Measurements from ENCODE around the gene TP53BP1. TPM values are rescaled to one million over a fixed set of nuclear protein-coding genes. Genes with fewer than 3 reads are reported as not detected.

Gene TP53BP1
- total RNA-seq, 4 donors from 2014 or later = 17.6 to 49.4 (median 29.0) TPM

DNA sequence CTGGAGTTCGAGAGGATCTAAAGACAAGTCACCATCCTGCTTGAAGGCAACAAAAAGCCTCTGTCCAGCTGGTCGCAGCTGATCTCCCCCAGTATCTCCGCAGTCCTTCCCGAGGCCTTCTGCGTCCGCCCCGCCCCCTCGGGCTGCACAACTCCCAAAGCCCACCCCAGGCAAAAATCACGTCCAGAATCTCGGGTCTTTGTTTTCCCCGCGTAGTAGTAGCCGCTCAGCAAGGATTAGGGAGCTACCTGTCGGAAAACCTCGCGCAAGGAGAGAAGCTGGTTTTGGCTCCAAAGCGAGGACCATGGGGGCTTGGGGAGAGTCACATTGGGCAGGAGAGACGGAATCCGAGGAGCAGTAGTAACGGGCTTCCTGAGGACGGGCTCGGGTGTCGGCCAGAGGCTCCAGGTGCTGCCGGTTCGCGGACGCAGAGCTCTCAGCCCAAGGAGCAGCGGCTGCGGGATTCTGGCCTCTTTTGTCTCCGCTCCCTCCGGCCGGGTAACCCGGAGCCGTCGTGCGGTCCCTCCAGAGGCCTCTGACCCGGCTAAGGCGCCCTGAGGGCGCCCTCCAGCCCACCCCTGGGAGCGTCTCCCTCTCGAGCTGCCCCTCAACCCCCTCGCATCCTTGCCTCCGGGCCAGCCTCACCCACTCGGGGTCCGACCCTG lies 122.5 kb downstream of the TP53BP1 start:
- peaks cover 17% of the 10 kb centered on the region for H3K36me3 ChIP-seq
- DNase-seq (ENCODE audit: low spot score in 2 of 2) = peak in 1 of 2 donors; percentile 58
- peak overlapping the region; percentile 84 for H3K4me3 ChIP-seq
- no peaks in the 10 kb centered on the region for H3K9me3 ChIP-seq
- H3K27ac ChIP-seq = peak overlapping the region; percentile 35
- no peak for TF ChIP-seq POLR2A (IDR thresholded peaks at IDR 0.05)
- no peak for TF ChIP-seq EP300 (IDR thresholded peaks at IDR 0.05)
- no peak for TF ChIP-seq POLR2AphosphoS5 (IDR thresholded peaks at IDR 0.05)
- TF ChIP-seq, protein P1, sequence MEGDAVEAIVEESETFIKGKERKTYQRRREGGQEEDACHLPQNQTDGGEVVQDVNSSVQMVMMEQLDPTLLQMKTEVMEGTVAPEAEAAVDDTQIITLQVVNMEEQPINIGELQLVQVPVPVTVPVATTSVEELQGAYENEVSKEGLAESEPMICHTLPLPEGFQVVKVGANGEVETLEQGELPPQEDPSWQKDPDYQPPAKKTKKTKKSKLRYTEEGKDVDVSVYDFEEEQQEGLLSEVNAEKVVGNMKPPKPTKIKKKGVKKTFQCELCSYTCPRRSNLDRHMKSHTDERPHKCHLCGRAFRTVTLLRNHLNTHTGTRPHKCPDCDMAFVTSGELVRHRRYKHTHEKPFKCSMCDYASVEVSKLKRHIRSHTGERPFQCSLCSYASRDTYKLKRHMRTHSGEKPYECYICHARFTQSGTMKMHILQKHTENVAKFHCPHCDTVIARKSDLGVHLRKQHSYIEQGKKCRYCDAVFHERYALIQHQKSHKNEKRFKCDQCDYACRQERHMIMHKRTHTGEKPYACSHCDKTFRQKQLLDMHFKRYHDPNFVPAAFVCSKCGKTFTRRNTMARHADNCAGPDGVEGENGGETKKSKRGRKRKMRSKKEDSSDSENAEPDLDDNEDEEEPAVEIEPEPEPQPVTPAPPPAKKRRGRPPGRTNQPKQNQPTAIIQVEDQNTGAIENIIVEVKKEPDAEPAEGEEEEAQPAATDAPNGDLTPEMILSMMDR (IDR thresholded peaks at IDR 0.05) = no peak
- under 1% methylated on average over 24 of the region's 45 CpGs for WGBS
- H3K27me3 ChIP-seq = no peaks in the 10 kb centered on the region
- H3K4me1 ChIP-seq = peaks cover 38% of the 10 kb centered on the region

- H3K36me3 ChIP-seq = peaks cover 74% of the 10 kb centered on the region
- no peak overlapping the region for H3K4me3 ChIP-seq
- TF ChIP-seq POLR2AphosphoS5 (IDR thresholded peaks at IDR 0.05) = no peak
- TF ChIP-seq, protein P1 (IDR thresholded peaks at IDR 0.05) = no peak
- TF ChIP-seq EP300 (IDR thresholded peaks at IDR 0.05) = no peak
- no peak for TF ChIP-seq POLR2A (IDR thresholded peaks at IDR 0.05)
- peaks cover 30% of the 10 kb centered on the region for H3K9me3 ChIP-seq
- no peaks in the 10 kb centered on the region for H3K4me1 ChIP-seq
- no peak overlapping the region for H3K27ac ChIP-seq
- 96% methylated on average over 7 of the region's 7 CpGs for WGBS
- no peak for DNase-seq (ENCODE audit: low spot score in 2 of 2)
- no peaks in the 10 kb centered on the region for H3K27me3 ChIP-seq
These were observed 131.5 kb downstream of the TP53BP1 start for GRCh38 chr15:43361313-43361903.

DNA sequence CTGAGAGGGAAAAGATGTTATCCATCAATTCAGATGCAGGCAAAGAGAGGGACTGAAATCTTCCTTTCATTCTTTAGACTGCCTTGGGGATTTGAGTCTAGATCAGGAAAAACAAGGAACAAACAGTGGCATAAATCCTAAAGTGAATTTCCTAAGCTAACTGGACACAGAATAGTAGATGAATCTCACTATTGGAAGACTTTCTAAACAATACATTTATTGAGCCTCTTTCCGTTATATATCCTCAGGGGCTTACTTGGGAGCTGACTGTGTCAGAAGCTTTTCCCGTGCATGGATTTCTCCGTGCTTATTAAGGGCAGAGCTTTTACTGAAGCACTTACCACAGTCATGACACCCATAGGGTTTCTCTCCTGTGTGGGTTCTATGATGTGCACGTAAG lies 132.1 kb downstream of the TP53BP1 start:
- Histone ChIP-seq H3K27ac (no peak overlapping the region), H3K36me3 (peaks cover 68% of the 10 kb centered on the region), H3K4me1 (no peaks in the 10 kb centered on the region), H3K9me3 (peaks cover 30% of the 10 kb centered on the region), H3K27me3 (no peaks in the 10 kb centered on the region), H3K4me3 (no peak overlapping the region)
- TF ChIP-seq, protein P1 (IDR thresholded peaks at IDR 0.05) = no peak
- TF ChIP-seq POLR2AphosphoS5 (IDR thresholded peaks at IDR 0.05) = no peak
- TF ChIP-seq EP300 (IDR thresholded peaks at IDR 0.05) = no peak
- no peak for TF ChIP-seq POLR2A (IDR thresholded peaks at IDR 0.05)
- no peak for DNase-seq (ENCODE audit: low spot score in 2 of 2)
- 94% methylated on average over 4 of the region's 4 CpGs for WGBS

Other genes starting within 250 kb of the TP53BP1 start
- 100 to 1,000 TPM in 1 of 4 donors, 10 to 100 TPM in 3; 61.6 to 146 (median 69.3) TPM for gene TGM5, start 226.2 kb downstream of the TP53BP1 start, total RNA-seq
- gene TGM7, start 190.9 kb downstream of the TP53BP1 start, total RNA-seq = not detected
- gene LCMT2, start 162.6 kb downstream of the TP53BP1 start, total RNA-seq = 1 to 10 TPM; 3.2 to 5.7 (median 5.6) TPM
- gene ZSCAN29, start 122.1 kb downstream of the TP53BP1 start, total RNA-seq = 10 to 100 TPM in 3 of 4 donors, 1 to 10 TPM in 1; 7.7 to 21.1 (median 16.2) TPM
- gene TUBGCP4, start 122.1 kb downstream of the TP53BP1 start, total RNA-seq = 10 to 100 TPM; 13.0 to 28.5 (median 22.2) TPM
- 1 to 10 TPM; 2.4 to 5.7 (median 4.0) TPM for gene MAP1A, start 24.5 kb upstream of the TP53BP1 start, total RNA-seq
- gene PPIP5K1, start 97.1 kb upstream of the TP53BP1 start, total RNA-seq = 10 to 100 TPM; 23.8 to 63.6 (median 32.6) TPM
- gene CKMT1B, start 100.9 kb upstream of the TP53BP1 start, total RNA-seq = 10 to 100 TPM; 44.9 to 74.1 (median 48.5) TPM
- 1 to 10 TPM in 1 of 4 donors, under 1 TPM in 3; 0.49 to 7.9 (median 0.68) TPM for gene STRC, start 125.6 kb upstream of the TP53BP1 start, total RNA-seq
- 1 to 10 TPM; 1.8 to 6.5 (median 3.2) TPM for gene CATSPER2, start 155.7 kb upstream of the TP53BP1 start, total RNA-seq
- 10 to 100 TPM; 33.5 to 77.6 (median 53.0) TPM for gene CKMT1A, start 200.7 kb upstream of the TP53BP1 start, total RNA-seq